Astrocyte (in vitro differentiated cells and primary cell): ENCODE results near the gene ADGRL1. TPM values are rescaled to one million over a fixed set of nuclear protein-coding genes. Genes with fewer than 3 reads are reported as not detected.
"Not testable (repeated sequence)": the region's sequence is repeated elsewhere in the genome, so short reads cannot be mapped to it uniquely, and the experiment has no call there.

Source experiments
- DNase-seq: peaks from one replicate; pipeline ENCODE4 v3.0.0-alpha.2; 2010; ENCODE audit warnings: low read depth
- FAIRE-seq: peaks from 2 replicates; lab custom pipeline; 2011; peaks lifted over from hg19 to GRCh38; lab: Jason Lieb, UNC
- H2AFZ ChIP-seq: 2 replicates; pipeline ENCODE4 v1.6.0; 2012; ENCODE audit warnings: low read depth, low read length, inconsistent platforms
- H3K27ac ChIP-seq: 2 replicates; pipeline ENCODE4 v1.5.1; 2011; ENCODE audit warnings: low read depth, low read length, inconsistent platforms
- H3K27me3 ChIP-seq: 2 replicates; pipeline ENCODE4 v1.6.0; 2011; ENCODE audit warnings: low read length, inconsistent platforms; ENCODE audit not compliant: insufficient read depth
- H3K36me3 ChIP-seq: 2 replicates; pipeline ENCODE4 v1.5.1; 2011; ENCODE audit warnings: low read length, inconsistent platforms; ENCODE audit not compliant: insufficient read depth
- H3K4me1 ChIP-seq: 2 replicates; pipeline ENCODE4 v1.5.1; 2011; ENCODE audit warnings: low read length, inconsistent platforms; ENCODE audit not compliant: insufficient read depth
- H3K4me2 ChIP-seq: 2 replicates; pipeline ENCODE4 v1.6.0; 2012; ENCODE audit warnings: low read length, inconsistent platforms
- H3K4me3 ChIP-seq: 2 replicates; pipeline ENCODE4 v1.5.1; 2011; ENCODE audit warnings: low read depth, mild to moderate bottlenecking, low read length, inconsistent platforms; ENCODE audit not compliant: insufficient read depth
- H3K79me2 ChIP-seq: 2 replicates; pipeline ENCODE4 v1.6.0; 2012; ENCODE audit warnings: mild to moderate bottlenecking, low read length, inconsistent platforms; ENCODE audit not compliant: insufficient read depth
- H3K9ac ChIP-seq: 2 replicates; pipeline ENCODE4 v1.6.0; 2012; ENCODE audit warnings: mild to moderate bottlenecking, low read length, inconsistent platforms
- H3K9me3 ChIP-seq: 2 replicates; pipeline ENCODE4 v1.5.1; 2012; ENCODE audit warnings: low read depth, mild to moderate bottlenecking, low read length, inconsistent platforms; ENCODE audit not compliant: insufficient read depth
- H4K20me1 ChIP-seq: 2 replicates; pipeline ENCODE4 v1.6.0; 2012; ENCODE audit warnings: low read length, inconsistent platforms; ENCODE audit not compliant: insufficient read depth
- H3K27ac Mint-ChIP-seq: one replicate; pipeline ENCODE4 v1.8.0; 2021; ENCODE audit warnings: mild to moderate bottlenecking, mixed read lengths; ENCODE audit not compliant: unreplicated experiment
- H3K27me3 Mint-ChIP-seq: one replicate; pipeline ENCODE4 v1.8.0; 2021; ENCODE audit warnings: low read depth, mixed read lengths; ENCODE audit not compliant: unreplicated experiment
- H3K36me3 Mint-ChIP-seq: one replicate; pipeline ENCODE4 v1.8.0; 2021; ENCODE audit warnings: low read depth, mixed read lengths; ENCODE audit not compliant: unreplicated experiment
- H3K4me1 Mint-ChIP-seq: one replicate; pipeline ENCODE4 v1.8.0; 2021; ENCODE audit warnings: low read depth, mixed read lengths; ENCODE audit not compliant: unreplicated experiment
- H3K4me3 Mint-ChIP-seq: one replicate; pipeline ENCODE4 v1.8.0; 2021; ENCODE audit warnings: mild to moderate bottlenecking, moderate library complexity, mixed read lengths; ENCODE audit not compliant: unreplicated experiment
- H3K9me3 Mint-ChIP-seq: one replicate; pipeline ENCODE4 v1.8.0; 2021; ENCODE audit warnings: mild to moderate bottlenecking, mixed read lengths; ENCODE audit not compliant: unreplicated experiment
- CTCF ChIP-seq: IDR thresholded peaks from 2 replicates; pipeline ENCODE4 v1.5.1; 2011; ENCODE audit warnings: low read depth, mild to moderate bottlenecking, inconsistent platforms, low read length, moderate library complexity; ENCODE audit not compliant: insufficient read depth
- EZH2 ChIP-seq: IDR thresholded peaks from 2 replicates; pipeline ENCODE4 v1.6.1; 2012; ENCODE audit warnings: mild to moderate bottlenecking, low read length, inconsistent platforms; ENCODE audit not compliant: insufficient read depth
- total RNA-seq: library from RNA; stranded (reverse); gene quantifications from 2 replicates; pipeline ENCODE4 v1.2.1, GENCODE V29; 2021

ADGRL1 gene
- total RNA-seq, 1 donor from 2014 or later, result 40.9 TPM

GRCh38 chr19:14198384-14199376, 7.3 kb downstream of the ADGRL1 start:
- Histone ChIP-seq H3K9ac (no peak overlapping the region), H3K27me3 (peaks cover 2% of the 10 kb centered on the region), H2AFZ (no peak overlapping the region), H4K20me1 (peaks cover 26% of the 10 kb centered on the region), H3K9me3 (no peaks in the 10 kb centered on the region), H3K4me2 (no peak overlapping the region), H3K27ac (no peak overlapping the region), H3K36me3 (no peaks in the 10 kb centered on the region), H3K4me3 (no peak overlapping the region), H3K79me2 (no peaks in the 10 kb centered on the region), H3K4me1 (no peaks in the 10 kb centered on the region)
- Mint-ChIP-seq H3K9me3 (no peaks in the 10 kb centered on the region), H3K4me1 (peaks cover 8% of the 10 kb centered on the region), H3K4me3 (no peak overlapping the region), H3K36me3 (peaks cover 15% of the 10 kb centered on the region), H3K27ac (no peak overlapping the region), H3K27me3 (no peaks in the 10 kb centered on the region)
- no peak for TF ChIP-seq CTCF
- TF ChIP-seq EZH2, result no peak
- FAIRE-seq, result no peak
- no peak for DNase-seq

GRCh38 chr19:14197882-14198281, 8.1 kb downstream of the ADGRL1 start:
- no peaks in the 10 kb centered on the region for H3K36me3 ChIP-seq
- H4K20me1 ChIP-seq, result peaks cover 26% of the 10 kb centered on the region
- H2AFZ ChIP-seq, result no peak overlapping the region
- H3K27me3 ChIP-seq, result peaks cover 2% of the 10 kb centered on the region
- Mint-ChIP-seq H3K4me3 (no peak overlapping the region), H3K9me3 (no peaks in the 10 kb centered on the region), H3K27me3 (no peaks in the 10 kb centered on the region), H3K4me1 (peaks cover 3% of the 10 kb centered on the region), H3K27ac (peak overlapping the region; percentile 69), H3K36me3 (peaks cover 15% of the 10 kb centered on the region)
- no peaks in the 10 kb centered on the region for H3K79me2 ChIP-seq
- H3K9me3 ChIP-seq, result no peaks in the 10 kb centered on the region
- DNase-seq (no peak), FAIRE-seq (no peak)
- TF ChIP-seq EZH2 (no peak), CTCF (no peak)
- no peak overlapping the region for H3K4me3 ChIP-seq
- H3K4me1 ChIP-seq, result no peaks in the 10 kb centered on the region
- H3K27ac ChIP-seq, result no peak overlapping the region
- H3K9ac ChIP-seq, result no peak overlapping the region
- H3K4me2 ChIP-seq, result no peak overlapping the region

- not testable (repeated sequence) for H3K36me3 ChIP-seq, H3K4me3 ChIP-seq, FAIRE-seq, H3K9me3 ChIP-seq, H3K79me2 ChIP-seq, H3K9me3 Mint-ChIP-seq, H3K4me2 ChIP-seq, H3K9ac ChIP-seq, H2AFZ ChIP-seq, DNase-seq, H3K27me3 ChIP-seq, H3K4me1 ChIP-seq, H3K27me3 Mint-ChIP-seq, H3K4me3 Mint-ChIP-seq, H3K27ac ChIP-seq, H3K4me1 Mint-ChIP-seq
- Mint-ChIP-seq H3K36me3 (peaks cover 15% of the 10 kb centered on the region), H3K27ac (peak overlapping the region; percentile 34)
- H4K20me1 ChIP-seq, result peaks cover 26% of the 10 kb centered on the region
Measured at GRCh38 chr19:14197288-14197687, 8.7 kb downstream of the ADGRL1 start.
